CD14-positive monocyte (primary cell): Measurements from ENCODE around the gene SHISAL1. TPM values are rescaled to one million over a fixed set of nuclear protein-coding genes. Genes with fewer than 3 reads are reported as not detected.

Source experiments
- DNase-seq, 3 donors: peaks; one replicate each; pipeline ENCODE4 v3.0.0-alpha.2; 2011 to 2022
- H2AFZ ChIP-seq: 2 replicates; pipeline ENCODE4 v1.6.0; 2012; ENCODE audit warnings: mild to moderate bottlenecking, low read depth, low read length, inconsistent platforms; ENCODE audit not compliant: insufficient read depth, poor library complexity, severe bottlenecking
- H3K27ac ChIP-seq, 2 donors: 1 replicate in 1 of 2; 2 replicates in 1 of 2; pipeline ENCODE4 v1.5.1; 2012 to 2013; ENCODE audit warnings: low read length in 2 of 2, control low read depth in 1 of 2, inconsistent platforms in 1 of 2, low read depth in 1 of 2, mild to moderate bottlenecking in 1 of 2
- H3K27me3 ChIP-seq, 2 donors: one replicate each; pipeline versions ENCODE4 v1.6.0 to v1.6.1; 2011 to 2013; ENCODE audit warnings: low read length in 2 of 2; ENCODE audit not compliant: control insufficient read depth in 2 of 2, insufficient read depth in 2 of 2
- H3K36me3 ChIP-seq, 2 donors: replicated peaks in 1 of 2; 1 replicate in 1 of 2; 2 replicates in 1 of 2; pipeline versions ENCODE4 v1.5.1 to v1.6.1; 2012 to 2013; ENCODE audit warnings: low read length in 2 of 2, control low read depth in 1 of 2, inconsistent platforms in 1 of 2, mild to moderate bottlenecking in 1 of 2; ENCODE audit not compliant: insufficient read depth in 2 of 2, control insufficient read depth in 1 of 2
- H3K4me1 ChIP-seq, 2 donors: 1 replicate in 1 of 2; 2 replicates in 1 of 2; pipeline versions ENCODE4 v1.5.1 to v1.6.1; 2012 to 2013; ENCODE audit warnings: low read length in 2 of 2, control low read depth in 1 of 2, inconsistent platforms in 1 of 2, mild to moderate bottlenecking in 1 of 2, moderate library complexity in 1 of 2; ENCODE audit not compliant: insufficient read depth in 2 of 2, control insufficient read depth in 1 of 2
- H3K4me2 ChIP-seq: replicated peaks from 2 replicates; pipeline ENCODE3; 2012; ENCODE audit warnings: low read length, moderate library complexity, mild to moderate bottlenecking; ENCODE audit not compliant: poor library complexity, severe bottlenecking; ENCODE audit errors: extremely low read depth
- H3K4me3 ChIP-seq, 3 experiments: fragments of 200-600 bp in 1 of 3; sonication (generic) in 1 of 3; replicated peaks in 1 of 3; 1 replicate in 2 of 3; 2 replicates in 1 of 3; pipeline ENCODE4 v1.5.1; 2011 to 2013; ENCODE audit warnings: low read length in 3 of 3, mild to moderate bottlenecking in 3 of 3, control low read depth in 2 of 3, low read depth in 2 of 3, inconsistent platforms in 1 of 3, moderate library complexity in 1 of 3
- H3K79me2 ChIP-seq: 2 replicates; pipeline ENCODE4 v1.6.0; 2012; ENCODE audit warnings: mild to moderate bottlenecking, control low read depth, inconsistent platforms, low read length, moderate library complexity; ENCODE audit not compliant: insufficient read depth
- H3K9ac ChIP-seq: 2 replicates; pipeline ENCODE4 v1.6.0; 2017; ENCODE audit warnings: low read length, mild to moderate bottlenecking; ENCODE audit not compliant: insufficient read depth, poor library complexity, severe bottlenecking
- H3K9me3 ChIP-seq, 2 donors: replicated peaks in 1 of 2; 1 replicate in 1 of 2; 2 replicates in 1 of 2; pipeline versions ENCODE4 v1.5.1 to v1.6.1; 2012 to 2013; ENCODE audit warnings: low read length in 2 of 2, control low read depth in 1 of 2; ENCODE audit not compliant: control insufficient read depth in 1 of 2, insufficient read depth in 1 of 2
- H4K20me1 ChIP-seq: 2 replicates; pipeline ENCODE4 v1.6.0; 2012; ENCODE audit warnings: mild to moderate bottlenecking, low read length, control low read depth, moderate library complexity; ENCODE audit not compliant: insufficient read depth
- H3K27ac Mint-ChIP-seq, 7 donors: one replicate each; pipeline ENCODE4 v1.8.0; 2020; ENCODE audit warnings: mild to moderate bottlenecking in 7 of 7, mixed read lengths in 7 of 7, moderate library complexity in 6 of 7, inconsistent platforms in 2 of 7
- H3K27me3 Mint-ChIP-seq, 3 donors: one replicate each; pipeline ENCODE4 v1.8.0; 2021 to 2022; ENCODE audit warnings: low read depth in 3 of 3, mild to moderate bottlenecking in 3 of 3, mixed read lengths in 3 of 3, moderate library complexity in 3 of 3, inconsistent platforms in 1 of 3
- H3K36me3 Mint-ChIP-seq, 2 donors: one replicate each; pipeline ENCODE4 v1.8.0; 2020; ENCODE audit warnings: mixed read lengths in 2 of 2, inconsistent platforms in 1 of 2, mild to moderate bottlenecking in 1 of 2
- H3K4me1 Mint-ChIP-seq: one replicate; pipeline ENCODE4 v1.8.0; 2020; ENCODE audit warnings: mild to moderate bottlenecking, mixed read lengths
- H3K4me3 Mint-ChIP-seq, 2 donors: one replicate each; pipeline ENCODE4 v1.8.0; 2020; ENCODE audit warnings: mild to moderate bottlenecking in 2 of 2, mixed read lengths in 2 of 2, moderate library complexity in 1 of 2
- H3K9me3 Mint-ChIP-seq, 7 donors: one replicate each; pipeline ENCODE4 v1.8.0; 2020 to 2022; ENCODE audit warnings: mixed read lengths in 7 of 7, mild to moderate bottlenecking in 6 of 7, moderate library complexity in 6 of 7, inconsistent platforms in 2 of 7
- WGBS: methylation state at CpG from one replicate; pipeline ENCODE4 v1.1.5; 2013; ENCODE audit warnings: missing lambda C conversion rate; ENCODE audit not compliant: insufficient coverage; 5-methylcytosine and 5-hydroxymethylcytosine counted together
- intact Hi-C, 2 donors: fragments of 100-400 bp; cut with micrococcal nuclease; formaldehyde crosslinking; loops; one replicate each; pipeline versions ENCODE4 v1.15.0 to v1.15.1; 2023
- polyA plus RNA-seq, 3 donors: library from polyadenylated mRNA; depleted of rRNA in 1 of 3; unstranded in 2 of 3; stranded (reverse) in 1 of 3; fragments of 300-500 nt in 2 of 3; fragments of >200 nt in 1 of 3; fragmentation: Illumina TruSeq in 2 of 3; gene quantifications; 1 replicate in 2 of 3; 2 replicates in 1 of 3; pipeline ENCODE4 v1.2.3, GENCODE V29; 2012 to 2021
- TF ChIP-seq, protein P1 (sequence below): fragments of 200-600 bp; IDR thresholded peaks from one replicate; pipeline ENCODE4 v1.8.0; 2022; ENCODE audit warnings: antibody characterized with exemption, mild to moderate bottlenecking

The SHISAL1 gene
- polyA plus RNA-seq, 3 donors: not detected

- no peaks in the 10 kb centered on the region for H3K27me3 ChIP-seq
- no peak overlapping the region for H3K9ac ChIP-seq
- H3K4me1 ChIP-seq: peaks cover 6 to 14% of the 10 kb centered on the region in 2 donors
- Mint-ChIP-seq H3K36me3 (peaks cover 80 to 97% of the 10 kb centered on the region in 2 donors), H3K9me3 (peaks cover 0 to 2% (median 0%) of the 10 kb centered on the region in 7 donors), H3K27me3 (peaks cover 0 to 2% (median 0%) of the 10 kb centered on the region in 3 donors), H3K4me1 (peaks cover 17% of the 10 kb centered on the region), H3K4me3 (no peak overlapping the region), H3K27ac (peak overlapping the region in 1 of 7 donors; percentile 55)
- H3K9me3 ChIP-seq: no peaks in the 10 kb centered on the region
- H3K27ac ChIP-seq: no peak overlapping the region
- TF ChIP-seq, protein P1, sequence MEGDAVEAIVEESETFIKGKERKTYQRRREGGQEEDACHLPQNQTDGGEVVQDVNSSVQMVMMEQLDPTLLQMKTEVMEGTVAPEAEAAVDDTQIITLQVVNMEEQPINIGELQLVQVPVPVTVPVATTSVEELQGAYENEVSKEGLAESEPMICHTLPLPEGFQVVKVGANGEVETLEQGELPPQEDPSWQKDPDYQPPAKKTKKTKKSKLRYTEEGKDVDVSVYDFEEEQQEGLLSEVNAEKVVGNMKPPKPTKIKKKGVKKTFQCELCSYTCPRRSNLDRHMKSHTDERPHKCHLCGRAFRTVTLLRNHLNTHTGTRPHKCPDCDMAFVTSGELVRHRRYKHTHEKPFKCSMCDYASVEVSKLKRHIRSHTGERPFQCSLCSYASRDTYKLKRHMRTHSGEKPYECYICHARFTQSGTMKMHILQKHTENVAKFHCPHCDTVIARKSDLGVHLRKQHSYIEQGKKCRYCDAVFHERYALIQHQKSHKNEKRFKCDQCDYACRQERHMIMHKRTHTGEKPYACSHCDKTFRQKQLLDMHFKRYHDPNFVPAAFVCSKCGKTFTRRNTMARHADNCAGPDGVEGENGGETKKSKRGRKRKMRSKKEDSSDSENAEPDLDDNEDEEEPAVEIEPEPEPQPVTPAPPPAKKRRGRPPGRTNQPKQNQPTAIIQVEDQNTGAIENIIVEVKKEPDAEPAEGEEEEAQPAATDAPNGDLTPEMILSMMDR: no peak
- WGBS: 98% methylated on average over 10 of the region's 10 CpGs
- H4K20me1 ChIP-seq: peaks cover 97% of the 10 kb centered on the region
- intact Hi-C loops: no loop called here
- H3K4me2 ChIP-seq: no peak overlapping the region
- no peak for DNase-seq
- H3K36me3 ChIP-seq: peaks cover 84 to 99% of the 10 kb centered on the region in 2 donors
- no peak overlapping the region for H3K4me3 ChIP-seq
- H3K79me2 ChIP-seq: peaks cover 14% of the 10 kb centered on the region
- no peak overlapping the region for H2AFZ ChIP-seq
Observed at GRCh38 chr22:44196731-44197131, 116.0 kb downstream of the SHISAL1 start.

DNA sequence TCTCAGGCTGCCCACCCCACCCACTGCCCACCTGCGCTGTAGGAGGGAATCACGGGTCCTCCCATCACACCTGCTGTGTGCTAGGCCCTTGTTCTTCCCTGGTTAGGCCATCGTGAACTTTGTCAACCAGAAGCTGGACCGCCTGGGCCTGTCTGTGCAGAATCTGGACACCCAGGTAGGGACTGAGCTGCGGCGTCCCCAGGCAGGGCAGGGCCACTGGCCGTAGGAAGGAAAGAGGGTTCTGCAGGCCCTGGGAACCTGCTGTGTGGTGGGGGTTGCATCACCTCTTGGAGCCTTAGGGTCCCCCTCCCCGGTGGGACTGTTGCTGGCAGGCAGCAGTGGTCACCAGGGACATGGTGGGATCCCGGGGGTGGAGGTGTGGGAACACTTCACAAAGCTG lies 116.5 kb downstream of the SHISAL1 start:
- peaks cover 96% of the 10 kb centered on the region for H4K20me1 ChIP-seq
- Mint-ChIP-seq H3K9me3 (peaks cover 0 to 2% (median 0%) of the 10 kb centered on the region in 7 donors), H3K4me1 (peaks cover 22% of the 10 kb centered on the region), H3K27ac (no peak overlapping the region), H3K27me3 (peaks cover 0 to 2% (median 0%) of the 10 kb centered on the region in 3 donors), H3K4me3 (no peak overlapping the region), H3K36me3 (peaks cover 77 to 96% of the 10 kb centered on the region in 2 donors)
- no peak for DNase-seq
- 89% methylated on average over 3 of the region's 9 CpGs for WGBS
- H3K4me1 ChIP-seq: peaks cover 11 to 19% of the 10 kb centered on the region in 2 donors
- intact Hi-C loops: no loop called here
- H3K27me3 ChIP-seq: no peaks in the 10 kb centered on the region
- peaks cover 80 to 96% of the 10 kb centered on the region in 2 donors for H3K36me3 ChIP-seq
- H3K79me2 ChIP-seq: peaks cover 14% of the 10 kb centered on the region
- H3K9ac ChIP-seq: no peak overlapping the region
- peak overlapping the region in 1 of 2 donors; percentile 18 for H3K27ac ChIP-seq
- TF ChIP-seq, protein P1: no peak
- H3K9me3 ChIP-seq: no peaks in the 10 kb centered on the region
- H3K4me3 ChIP-seq: no peak overlapping the region
- H3K4me2 ChIP-seq: no peak overlapping the region
- H2AFZ ChIP-seq: no peak overlapping the region
